Neural cell (in vitro differentiated cells): ENCODE measurements around the gene CACNA1H.

Experiments
- EZH2 ChIP-seq: fragments of 200-600, 300-800 bp; shearing (Covaris generic), sonication (generic); IDR thresholded peaks from 2 replicates; pipeline ENCODE4 v1.6.1; 2014; ENCODE audit warnings: antibody characterized with exemption, low read length, borderline replicate concordance, mild to moderate bottlenecking; ENCODE audit not compliant: insufficient read depth, poor library complexity, severe bottlenecking
- RAD21 ChIP-seq: fragments of 450-650 bp; conservative IDR thresholded peaks from 2 replicates; pipeline ENCODE4 v1.6.1; 2014; ENCODE audit warnings: antibody characterized with exemption, mild to moderate bottlenecking, moderate library complexity
- TF ChIP-seq, protein P1 (sequence below): fragments of 450-650 bp; IDR thresholded peaks from 2 replicates; pipeline ENCODE4 v1.5.1; 2014; ENCODE audit warnings: antibody characterized with exemption, mild to moderate bottlenecking, moderate library complexity; ENCODE audit not compliant: poor library complexity, severe bottlenecking

DNA sequence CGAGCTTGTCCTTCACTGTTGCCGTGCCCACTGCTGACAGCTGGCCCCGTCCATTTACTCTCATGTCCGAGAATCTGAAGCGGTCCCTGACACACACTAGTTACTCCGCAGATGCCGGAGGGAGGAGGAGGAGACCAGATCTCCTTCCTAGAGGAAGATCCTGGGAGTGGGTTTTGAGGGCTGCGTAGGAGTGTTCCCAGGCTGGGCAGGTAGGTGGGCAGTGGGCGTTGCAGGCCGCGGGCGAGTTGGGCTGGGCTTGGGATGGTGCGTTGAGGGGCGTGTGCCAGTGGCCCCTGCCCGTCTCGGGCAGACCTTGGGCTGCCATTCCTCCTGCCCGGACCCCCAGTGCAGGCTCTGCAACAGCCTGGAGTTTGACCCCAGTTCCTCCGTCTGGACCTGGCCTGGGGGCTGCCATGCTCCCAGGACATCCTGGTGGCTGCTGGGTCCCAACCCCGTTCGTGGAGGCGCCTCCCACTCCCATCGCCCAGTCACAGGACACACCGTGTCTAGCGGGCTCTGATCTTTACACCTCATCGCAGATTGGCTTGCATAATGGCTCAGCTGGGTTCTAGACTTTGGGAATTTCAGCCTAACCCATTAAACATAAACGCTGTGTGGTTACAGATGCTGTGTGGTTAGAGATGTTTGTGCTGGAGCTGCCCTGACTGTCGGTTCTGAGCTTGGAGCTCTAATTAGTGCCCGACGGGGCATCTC is 22.8 kb downstream of the CACNA1H start:
- TF ChIP-seq EZH2 (no peak), RAD21 (no peak)
- TF ChIP-seq, protein P1, sequence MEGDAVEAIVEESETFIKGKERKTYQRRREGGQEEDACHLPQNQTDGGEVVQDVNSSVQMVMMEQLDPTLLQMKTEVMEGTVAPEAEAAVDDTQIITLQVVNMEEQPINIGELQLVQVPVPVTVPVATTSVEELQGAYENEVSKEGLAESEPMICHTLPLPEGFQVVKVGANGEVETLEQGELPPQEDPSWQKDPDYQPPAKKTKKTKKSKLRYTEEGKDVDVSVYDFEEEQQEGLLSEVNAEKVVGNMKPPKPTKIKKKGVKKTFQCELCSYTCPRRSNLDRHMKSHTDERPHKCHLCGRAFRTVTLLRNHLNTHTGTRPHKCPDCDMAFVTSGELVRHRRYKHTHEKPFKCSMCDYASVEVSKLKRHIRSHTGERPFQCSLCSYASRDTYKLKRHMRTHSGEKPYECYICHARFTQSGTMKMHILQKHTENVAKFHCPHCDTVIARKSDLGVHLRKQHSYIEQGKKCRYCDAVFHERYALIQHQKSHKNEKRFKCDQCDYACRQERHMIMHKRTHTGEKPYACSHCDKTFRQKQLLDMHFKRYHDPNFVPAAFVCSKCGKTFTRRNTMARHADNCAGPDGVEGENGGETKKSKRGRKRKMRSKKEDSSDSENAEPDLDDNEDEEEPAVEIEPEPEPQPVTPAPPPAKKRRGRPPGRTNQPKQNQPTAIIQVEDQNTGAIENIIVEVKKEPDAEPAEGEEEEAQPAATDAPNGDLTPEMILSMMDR = no peak
